Transverse colon (tissue), 4 donors: ENCODE data around the gene COLEC11. TPM values are rescaled to one million over a fixed set of nuclear protein-coding genes. Genes with fewer than 3 reads are reported as not detected.

ENCODE experiments used
- DNase-seq: peaks from one replicate; pipeline ENCODE4 v3.0.0-alpha.2; 2019
- H3K27ac ChIP-seq, 4 donors: fragments of 200-600 bp; sonication (generic); 2 replicates each; pipeline ENCODE4 v1.5.1; 2016 to 2018; ENCODE audit warnings: inconsistent platforms in 4 of 4
- H3K27me3 ChIP-seq: fragments of 200-600 bp; sonication (generic); 2 replicates; pipeline ENCODE4 v1.5.1; 2017; ENCODE audit warnings: inconsistent platforms
- H3K36me3 ChIP-seq, 4 donors: fragments of 200-600 bp; sonication (generic); 2 replicates each; pipeline ENCODE4 v1.5.1; 2017 to 2019; ENCODE audit warnings: inconsistent platforms in 4 of 4
- H3K4me1 ChIP-seq, 4 donors: fragments of 200-600 bp; sonication (generic); 2 replicates each; pipeline ENCODE4 v1.5.1; 2017 to 2020; ENCODE audit warnings: inconsistent platforms in 4 of 4
- H3K4me3 ChIP-seq, 4 donors: fragments of 200-600 bp; sonication (generic); 1 replicate in 1 of 4; 2 replicates in 3 of 4; pipeline versions ENCODE4 v1.5.1 to v1.6.1; 2017 to 2019; ENCODE audit warnings: inconsistent platforms in 4 of 4
- H3K9me3 ChIP-seq, 2 donors: fragments of 200-600 bp; sonication (generic); 2 replicates each; pipeline ENCODE4 v1.5.1; 2017 to 2019; ENCODE audit warnings: inconsistent platforms in 2 of 2
- CTCF ChIP-seq, 5 experiments: fragments of 200-600 bp in 3 of 5; fragments of 450-650 bp in 2 of 5; sonication (generic) in 3 of 5; IDR thresholded peaks; 1 replicate in 2 of 5; 2 replicates in 3 of 5; pipeline ENCODE4 v1.5.1; 2016 to 2017; ENCODE audit warnings: antibody characterized with exemption in 5 of 5, inconsistent platforms in 3 of 5, mild to moderate bottlenecking in 2 of 5, moderate library complexity in 1 of 5
- EP300 ChIP-seq: sonication (generic); formaldehyde crosslinking; IDR thresholded peaks from one replicate; pipeline ENCODE4 v1.6.1; 2017; ENCODE audit warnings: antibody characterized with exemption, low read depth
- POLR2A ChIP-seq: fragments of 450-650 bp; IDR thresholded peaks from one replicate; pipeline ENCODE4 v1.6.1; 2016; ENCODE audit warnings: antibody characterized with exemption, mild to moderate bottlenecking, moderate library complexity
- POLR2AphosphoS5 ChIP-seq, 3 donors: sonication (generic); formaldehyde crosslinking; IDR thresholded peaks; one replicate each; pipeline ENCODE4 v1.6.1; 2016; ENCODE audit warnings: antibody characterized with exemption in 3 of 3
- WGBS, 2 donors: methylation state at CpG; one replicate each; pipeline ENCODE4 v1.1.5; 2018; ENCODE audit warnings: low coverage in 1 of 2; 5-methylcytosine and 5-hydroxymethylcytosine counted together
- in situ Hi-C, 4 donors: fragments of 200-750 bp; cut with MboI; loops; one replicate each; pipeline versions ENCODE4 v1.15.0 to v1.15.1; 2017; ENCODE audit warnings: low sequenced_read_pairs in 3 of 4, low pct_ligation_motif_present in 1 of 4, low pct_unique_long_range_greater_than_20kb in 1 of 4
- intact Hi-C: fragments of 100-400 bp; cut with DNase I; formaldehyde crosslinking; loops from one replicate; pipeline ENCODE4 v1.15.1; 2023; ENCODE audit warnings: low total_unique reads
- total RNA-seq, 4 donors: library from RNA; depleted of rRNA; stranded (reverse); fragments of >200 nt; gene quantifications; one replicate each; pipeline ENCODE4 v1.1.0, GENCODE V29; 2016

COLEC11 gene
- total RNA-seq, 4 donors from 2014 or later: 1.6 to 2.0 TPM; not detected in 2

- Histone ChIP-seq H3K4me3 (no peak overlapping the region), H3K27ac (no peak overlapping the region), H3K4me1 (no peaks in the 10 kb centered on the region), H3K36me3 (no peaks in the 10 kb centered on the region), H3K27me3 (no peaks in the 10 kb centered on the region), H3K9me3 (no peaks in the 10 kb centered on the region)
- in situ Hi-C loops: no loop called here
- intact Hi-C loops: no loop called here
- no peak for DNase-seq
- WGBS, 2 donors: 74 to 80% methylated on average over 3 to 7 of the region's 7 CpGs
- TF ChIP-seq CTCF (IDR thresholded peaks at IDR 0.05) (no peak), POLR2AphosphoS5 (IDR thresholded peaks at IDR 0.05) (no peak), POLR2A (no peak), EP300 (no peak)
Observed at GRCh38 chr2:3630631-3631030, 35.7 kb downstream of the COLEC11 start.

GRCh38 chr2:3631161-3631850, 36.4 kb downstream of the COLEC11 start:
- TF ChIP-seq EP300 (no peak), CTCF (IDR thresholded peaks at IDR 0.05) (no peak), POLR2AphosphoS5 (IDR thresholded peaks at IDR 0.05) (no peak), POLR2A (no peak)

GRCh38 chr2:3631851-3632659, 37.1 kb downstream of the COLEC11 start:
- Histone ChIP-seq H3K9me3 (no peaks in the 10 kb centered on the region), H3K36me3 (no peaks in the 10 kb centered on the region), H3K4me1 (no peaks in the 10 kb centered on the region), H3K4me3 (no peak overlapping the region), H3K27me3 (no peaks in the 10 kb centered on the region), H3K27ac (no peak overlapping the region)
- TF ChIP-seq POLR2AphosphoS5 (IDR thresholded peaks at IDR 0.05) (no peak), CTCF (IDR thresholded peaks at IDR 0.05) (no peak), POLR2A (no peak), EP300 (no peak)
- no peak for DNase-seq
- in situ Hi-C loops: no loop called here
- intact Hi-C loops: no loop called here
- 85 to 89% methylated on average over 8 to 26 of the region's 26 CpGs for whole genome bisulfite sequencing, 2 donors

More at GRCh38 chr2:3631161-3631850, 36.4 kb downstream of the COLEC11 start:
- Histone ChIP-seq H3K27me3 (no peaks in the 10 kb centered on the region), H3K4me1 (no peaks in the 10 kb centered on the region), H3K36me3 (no peaks in the 10 kb centered on the region), H3K4me3 (no peak overlapping the region), H3K9me3 (no peaks in the 10 kb centered on the region), H3K27ac (no peak overlapping the region)
- intact Hi-C loops: no loop called here
- no peak for DNase-seq
- 76 to 80% methylated on average over 1 to 9 of the region's 15 CpGs for WGBS, 2 donors
- in situ Hi-C loops: no loop called here

- 80 to 100% methylated on average over 1 to 33 of the region's 33 CpGs for WGBS, 2 donors
- Histone ChIP-seq H3K4me1 (no peaks in the 10 kb centered on the region), H3K36me3 (no peaks in the 10 kb centered on the region), H3K4me3 (no peak overlapping the region), H3K9me3 (no peaks in the 10 kb centered on the region), H3K27ac (no peak overlapping the region), H3K27me3 (no peaks in the 10 kb centered on the region)
- intact Hi-C loops: no loop called here
- DNase-seq: peak; percentile 5
- in situ Hi-C loops: no loop called here
- TF ChIP-seq POLR2AphosphoS5 (IDR thresholded peaks at IDR 0.05) (no peak), EP300 (no peak)
Observed at GRCh38 chr2:3633089-3633981, 38.4 kb downstream of the COLEC11 start.
